ENCODE measurements around the gene MRPL50.

The MRPL50 gene

GRCh38 chr9:101398068-101398929, at the start of gene MRPL50, which contains the start of gene ZNF189:
MRPL50 (minus strand) TSS chr9:101398618; CDS start chr9:101398592, 26 bp downstream.
ZNF189 (plus strand) TSS chr9:101398851; CDS start chr9:101399157, 306 bp downstream.
- no peak for DNase-seq

GRCh38 chr9:101446732-101447131, 48.3 kb upstream of the MRPL50 start:
- no peak for DNase-seq

- no peak for DNase-seq
Observed at GRCh38 chr9:101445353-101446029, 47.1 kb upstream of the MRPL50 start.

- no peak for DNase-seq
Observed at GRCh38 chr9:101443364-101443771, 45.0 kb upstream of the MRPL50 start.

- DNase-seq: no peak
Observed at GRCh38 chr9:101442736-101443135, 44.3 kb upstream of the MRPL50 start.

- DNase-seq: no peak
Observed at GRCh38 chr9:101442318-101442717, 43.9 kb upstream of the MRPL50 start.

GRCh38 chr9:101440714-101441230, 42.4 kb upstream of the MRPL50 start:
- DNase-seq: no peak

GRCh38 chr9:101438523-101438922, 40.1 kb upstream of the MRPL50 start:
- no peak for DNase-seq

GRCh38 chr9:101437806-101438232, 39.4 kb upstream of the MRPL50 start:
- DNase-seq: no peak

- DNase-seq: no peak
Observed at GRCh38 chr9:101435601-101436079, 37.2 kb upstream of the MRPL50 start, which contains the start of gene ALDOB. ALDOB (minus strand) TSS chr9:101435774; CDS start chr9:101430887, 4,887 bp downstream.

- DNase-seq: no peak
Observed at GRCh38 chr9:101434998-101435397, 36.6 kb upstream of the MRPL50 start.

GRCh38 chr9:101433229-101433628, 34.8 kb upstream of the MRPL50 start:
- no peak for DNase-seq

GRCh38 chr9:101432740-101433139, 34.3 kb upstream of the MRPL50 start:
- DNase-seq: no peak

GRCh38 chr9:101432171-101432570, 33.8 kb upstream of the MRPL50 start:
- no peak for DNase-seq

GRCh38 chr9:101429736-101430135, 31.3 kb upstream of the MRPL50 start:
- no peak for DNase-seq

- no peak for DNase-seq
Observed at GRCh38 chr9:101428909-101429308, 30.5 kb upstream of the MRPL50 start.

- DNase-seq: no peak
Observed at GRCh38 chr9:101427957-101428655, 29.7 kb upstream of the MRPL50 start.

GRCh38 chr9:101427358-101427757, 28.9 kb upstream of the MRPL50 start:
- no peak for DNase-seq

GRCh38 chr9:101421653-101422065, 23.2 kb upstream of the MRPL50 start:
- no peak for DNase-seq

- no peak for DNase-seq
Observed at GRCh38 chr9:101419863-101420262, 21.4 kb upstream of the MRPL50 start.

GRCh38 chr9:101418518-101419430, 20.4 kb upstream of the MRPL50 start:
- no peak for DNase-seq

- DNase-seq: no peak
Observed at GRCh38 chr9:101417977-101418376, 19.6 kb upstream of the MRPL50 start.

All from cortex of kidney (tissue), 1 donor.